K562 (cell line): ENCODE results near the gene JUN. TPM values are rescaled to one million over a fixed set of nuclear protein-coding genes. Genes with fewer than 3 reads are reported as not detected.
A peak's percentile ranks its signal among the peaks of the same experiment; 100 is the strongest.

ENCODE experiments used
- BCOR ChIP-seq: fragments of 450-650 bp; IDR thresholded peaks from 2 replicates; pipeline ENCODE4 v1.6.1; 2016
- HNRNPUL1 ChIP-seq: fragments of 200-400 bp; formaldehyde crosslinking; IDR thresholded peaks from 2 replicates; pipeline ENCODE4 v1.6.1; 2017; ENCODE audit warnings: low read length
- LCOR ChIP-seq: sonication (generic); formaldehyde crosslinking; IDR thresholded peaks from 2 replicates; pipeline ENCODE4 v1.8.0; 2022; ENCODE audit warnings: mild to moderate bottlenecking, missing genetic modification reagents
- MBD2 ChIP-seq: sonication (generic); IDR thresholded peaks from 2 replicates; pipeline ENCODE4 v1.6.1; 2016; ENCODE audit warnings: low read depth, borderline replicate concordance
- MTF1 ChIP-seq: fragments of 250-450 bp; sonication (Bioruptor Pico); IDR thresholded peaks from 2 replicates; pipeline ENCODE4 v1.9.0; 2021; ENCODE audit warnings: moderate library complexity, mild to moderate bottlenecking, inconsistent platforms, borderline replicate concordance
- RBM14 ChIP-seq: fragments of 200-400 bp; formaldehyde crosslinking; IDR thresholded peaks from 2 replicates; pipeline ENCODE4 v1.6.1; 2018; ENCODE audit warnings: low read depth, mild to moderate bottlenecking, low read length, moderate library complexity, borderline replicate concordance; ENCODE audit not compliant: insufficient read depth
- SMAD3 ChIP-seq: fragments of 450-650 bp; formaldehyde crosslinking; conservative IDR thresholded peaks from 2 replicates; pipeline ENCODE4 v1.4.0; 2020; ENCODE audit warnings: mild to moderate bottlenecking
- SMARCA5 ChIP-seq: fragments of 450-650 bp; IDR thresholded peaks from 2 replicates; pipeline ENCODE4 v1.6.1; 2016
- SNRNP70 ChIP-seq: fragments of 200-400 bp; formaldehyde crosslinking; optimal IDR thresholded peaks from 2 replicates; pipeline ENCODE3; 2017; ENCODE audit warnings: low read depth, low read length
- TRIM28 ChIP-seq: fragments of 450-650 bp; IDR thresholded peaks from 2 replicates; pipeline ENCODE4 v1.6.1; 2017
- YBX1 ChIP-seq: fragments of 450-650 bp; IDR thresholded peaks from 2 replicates; pipeline ENCODE4 v1.7.1; 2016; ENCODE audit warnings: mild to moderate bottlenecking
- ZFX ChIP-seq: sonication (generic); formaldehyde crosslinking; IDR thresholded peaks from 2 replicates; pipeline ENCODE4 v1.8.0; 2022; ENCODE audit warnings: mild to moderate bottlenecking, missing genetic modification reagents, moderate library complexity
- ZKSCAN8 ChIP-seq: fragments of 200-800 bp; sonication (Bioruptor generic); IDR thresholded peaks from 2 replicates; pipeline ENCODE4 v1.6.1; 2016; ENCODE audit warnings: missing genetic modification characterization, missing compliant biosample characterization
- ZNF212 ChIP-seq: fragments of 450-650 bp; formaldehyde crosslinking; IDR thresholded peaks from 2 replicates; pipeline ENCODE4 v1.4.0; 2020; ENCODE audit warnings: mild to moderate bottlenecking
- ZNF57 ChIP-seq: fragments of 450-650 bp; formaldehyde crosslinking; IDR thresholded peaks from 2 replicates; pipeline ENCODE4 v1.4.0; 2020; ENCODE audit warnings: mild to moderate bottlenecking, moderate library complexity
- ZNF699 ChIP-seq: fragments of 250-450 bp; sonication (Bioruptor Pico); IDR thresholded peaks from 2 replicates; pipeline ENCODE4 v1.8.0; 2021; ENCODE audit warnings: mild to moderate bottlenecking, moderate library complexity; ENCODE audit not compliant: insufficient replicate concordance
- polyA plus RNA-seq, 8 experiments: library from polyadenylated mRNA; depleted of rRNA in 4 of 8; stranded (reverse) in 5 of 8; unstranded in 3 of 8; fragments of >200 nt; fragmentation: Nextera tagmentation in 2 of 8; fragmentation: Illumina TruSeq in 1 of 8; extraction: Ambion mirVana in 2 of 8; extraction: Trizol in 1 of 8; gene quantifications; 2 replicates each; pipeline versions ENCODE4 v1.2.1 to v1.2.3, GENCODE V29; 2011 to 2014; ENCODE audit warnings: inconsistent platforms in 1 of 8, missing spikeins in 1 of 8
- total RNA-seq, 7 experiments: library from RNA; depleted of rRNA in 6 of 7; stranded (reverse); fragments of >200 nt in 6 of 7; fragmentation: Illumina TruSeq in 2 of 7; extraction: Trizol in 2 of 7; gene quantifications; 2 replicates each; pipeline versions ENCODE4 v1.2.1 to v1.2.3, GENCODE V29; 2011 to 2021; ENCODE audit warnings: low replicate concordance in 1 of 7
- TF ChIP-seq, protein P1 (sequence below): IDR thresholded peaks from 2 replicates; pipeline ENCODE4 v1.6.1; 2011; ENCODE audit warnings: borderline replicate concordance, low read depth, mild to moderate bottlenecking, moderate library complexity, low read length; ENCODE audit not compliant: insufficient read depth, poor library complexity, severe bottlenecking
- TF ChIP-seq, protein P2 (sequence below): sonication (generic); formaldehyde crosslinking; IDR thresholded peaks from 2 replicates; pipeline ENCODE4 v1.8.0; 2022; ENCODE audit warnings: missing genetic modification reagents, mild to moderate bottlenecking, moderate library complexity, borderline replicate concordance
- TF ChIP-seq, protein P3 (sequence below): fragments of 250-450 bp; sonication (Bioruptor Pico); IDR thresholded peaks from 2 replicates; pipeline ENCODE4 v1.4.0; 2020; ENCODE audit warnings: borderline replicate concordance

The JUN gene
- total and polyA plus RNA-seq, 9 of the 15 experiments (the other 6 are each of a cell fraction or from before 2014, with no cell fraction given), result 0.32 to 23.4 (median 4.0) TPM

DNA sequence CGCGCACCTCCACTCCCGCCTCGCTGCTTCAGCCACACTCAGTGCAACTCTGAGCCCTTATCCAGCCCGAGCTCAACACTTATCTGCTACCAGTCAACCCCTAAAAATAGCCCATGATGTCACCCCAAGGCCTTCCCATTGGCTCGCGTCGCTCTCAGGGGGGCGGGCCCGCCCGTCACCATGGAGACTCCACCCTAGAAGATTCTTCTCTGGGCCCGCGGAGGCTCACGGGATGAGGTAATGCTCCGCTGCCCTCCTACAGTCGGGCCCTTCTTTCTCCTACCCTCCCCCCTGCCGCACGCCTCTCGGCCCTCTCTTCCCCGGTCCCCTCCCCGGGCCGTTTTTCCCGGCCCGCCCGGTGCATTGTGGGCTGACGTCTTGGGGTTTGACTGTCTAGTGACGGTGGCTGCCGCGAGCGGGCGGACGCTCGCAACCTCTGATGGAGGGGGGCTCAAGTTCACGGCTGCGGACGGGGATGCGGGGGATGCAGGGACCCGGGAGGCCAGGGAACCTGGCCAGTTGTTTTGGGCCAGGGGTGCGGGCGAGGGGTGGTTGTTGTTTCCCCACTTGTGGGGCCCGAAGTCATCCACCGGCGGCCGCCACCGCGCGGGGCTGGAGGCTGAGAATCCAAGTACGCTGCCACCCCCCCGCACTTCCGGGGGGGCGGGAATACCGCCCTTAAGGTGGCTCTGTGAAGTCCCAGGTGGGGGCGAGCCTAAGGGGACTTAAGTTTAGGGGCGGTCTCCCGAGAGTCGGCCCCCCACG, at the start of gene JUN (continued):
- TF ChIP-seq ZNF57 (CRISPR knock-in tag), result no peak
- peak; percentile 54 for TF ChIP-seq ZFX (CRISPR knock-in tag)
- peak; percentile 54 for TF ChIP-seq BCOR
- TF ChIP-seq MTF1 (CRISPR knock-in tag), result no peak
- peak; percentile 56 for TF ChIP-seq MBD2
- TF ChIP-seq, protein P1, sequence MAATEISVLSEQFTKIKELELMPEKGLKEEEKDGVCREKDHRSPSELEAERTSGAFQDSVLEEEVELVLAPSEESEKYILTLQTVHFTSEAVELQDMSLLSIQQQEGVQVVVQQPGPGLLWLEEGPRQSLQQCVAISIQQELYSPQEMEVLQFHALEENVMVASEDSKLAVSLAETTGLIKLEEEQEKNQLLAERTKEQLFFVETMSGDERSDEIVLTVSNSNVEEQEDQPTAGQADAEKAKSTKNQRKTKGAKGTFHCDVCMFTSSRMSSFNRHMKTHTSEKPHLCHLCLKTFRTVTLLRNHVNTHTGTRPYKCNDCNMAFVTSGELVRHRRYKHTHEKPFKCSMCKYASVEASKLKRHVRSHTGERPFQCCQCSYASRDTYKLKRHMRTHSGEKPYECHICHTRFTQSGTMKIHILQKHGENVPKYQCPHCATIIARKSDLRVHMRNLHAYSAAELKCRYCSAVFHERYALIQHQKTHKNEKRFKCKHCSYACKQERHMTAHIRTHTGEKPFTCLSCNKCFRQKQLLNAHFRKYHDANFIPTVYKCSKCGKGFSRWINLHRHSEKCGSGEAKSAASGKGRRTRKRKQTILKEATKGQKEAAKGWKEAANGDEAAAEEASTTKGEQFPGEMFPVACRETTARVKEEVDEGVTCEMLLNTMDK, result no peak
- TF ChIP-seq LCOR (CRISPR knock-in tag), result peak; percentile 75; the same call in 1 of the 2 replicates
- no peak for TF ChIP-seq YBX1
- TF ChIP-seq HNRNPUL1, result no peak
- no peak for TF ChIP-seq ZKSCAN8 (CRISPR knock-in tag)
- TF ChIP-seq, protein P2, sequence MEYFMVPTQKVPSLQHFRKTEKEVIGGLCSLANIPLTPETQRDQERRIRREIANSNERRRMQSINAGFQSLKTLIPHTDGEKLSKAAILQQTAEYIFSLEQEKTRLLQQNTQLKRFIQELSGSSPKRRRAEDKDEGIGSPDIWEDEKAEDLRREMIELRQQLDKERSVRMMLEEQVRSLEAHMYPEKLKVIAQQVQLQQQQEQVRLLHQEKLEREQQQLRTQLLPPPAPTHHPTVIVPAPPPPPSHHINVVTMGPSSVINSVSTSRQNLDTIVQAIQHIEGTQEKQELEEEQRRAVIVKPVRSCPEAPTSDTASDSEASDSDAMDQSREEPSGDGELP (CRISPR knock-in tag), result peak; percentile 49
- no peak for TF ChIP-seq SNRNP70
- no peak for TF ChIP-seq ZNF699 (CRISPR knock-in tag)
- TF ChIP-seq SMAD3 (CRISPR knock-in tag), result no peak
- TF ChIP-seq RBM14, result no peak
- TF ChIP-seq SMARCA5, result no peak
- no peak for TF ChIP-seq ZNF212 (CRISPR knock-in tag)
- TF ChIP-seq, protein P3, sequence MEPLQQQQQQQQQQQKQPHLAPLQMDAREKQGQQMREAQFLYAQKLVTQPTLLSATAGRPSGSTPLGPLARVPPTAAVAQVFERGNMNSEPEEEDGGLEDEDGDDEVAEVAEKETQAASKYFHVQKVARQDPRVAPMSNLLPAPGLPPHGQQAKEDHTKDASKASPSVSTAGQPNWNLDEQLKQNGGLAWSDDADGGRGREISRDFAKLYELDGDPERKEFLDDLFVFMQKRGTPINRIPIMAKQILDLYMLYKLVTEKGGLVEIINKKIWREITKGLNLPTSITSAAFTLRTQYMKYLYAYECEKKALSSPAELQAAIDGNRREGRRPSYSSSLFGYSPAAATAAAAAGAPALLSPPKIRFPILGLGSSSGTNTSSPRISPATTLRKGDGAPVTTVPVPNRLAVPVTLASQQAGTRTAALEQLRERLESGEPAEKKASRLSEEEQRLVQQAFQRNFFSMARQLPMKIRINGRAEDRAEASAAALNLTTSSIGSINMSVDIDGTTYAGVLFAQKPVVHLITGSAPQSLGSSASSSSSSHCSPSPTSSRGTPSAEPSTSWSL (CRISPR knock-in tag), result no peak
- no peak for TF ChIP-seq TRIM28
